Tibial nerve (tissue), 3 donors: ENCODE measurements around the gene CEP170.

ENCODE experiments used
- POLR2A ChIP-seq, 2 donors: fragments of 450-650 bp; IDR thresholded peaks; one replicate each; pipeline ENCODE4 v1.6.1; 2017; ENCODE audit warnings: antibody characterized with exemption in 2 of 2, mild to moderate bottlenecking in 2 of 2, moderate library complexity in 2 of 2
- TF ChIP-seq, protein P1 (sequence below), 5 experiments: fragments of 200-600 bp in 3 of 5; fragments of 450-650 bp in 2 of 5; sonication (generic) in 3 of 5; IDR thresholded peaks; one replicate each; pipeline ENCODE4 v1.5.1; 2016 to 2019; ENCODE audit warnings: antibody characterized with exemption in 5 of 5, mild to moderate bottlenecking in 3 of 5, moderate library complexity in 2 of 5

DNA sequence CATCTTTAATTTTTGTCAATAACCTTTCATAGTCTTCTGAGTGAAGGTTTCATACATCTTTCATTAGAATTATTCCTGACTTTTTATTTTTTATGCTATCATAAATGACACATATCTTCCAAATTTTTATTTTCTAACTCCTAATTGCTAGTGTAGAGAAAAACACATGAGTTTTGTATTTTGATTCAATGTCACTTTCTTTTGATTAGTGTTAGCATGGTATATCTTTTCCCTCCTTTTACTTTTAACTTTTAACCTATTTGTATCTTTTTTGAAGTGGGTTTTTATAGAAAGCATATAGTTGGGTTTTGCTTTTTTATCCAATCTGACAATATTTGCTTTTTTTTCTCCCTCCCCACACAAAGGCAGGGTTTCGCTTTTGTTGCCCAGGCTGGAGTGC lies 44.0 kb upstream of the CEP170 start:
- TF ChIP-seq, protein P1, sequence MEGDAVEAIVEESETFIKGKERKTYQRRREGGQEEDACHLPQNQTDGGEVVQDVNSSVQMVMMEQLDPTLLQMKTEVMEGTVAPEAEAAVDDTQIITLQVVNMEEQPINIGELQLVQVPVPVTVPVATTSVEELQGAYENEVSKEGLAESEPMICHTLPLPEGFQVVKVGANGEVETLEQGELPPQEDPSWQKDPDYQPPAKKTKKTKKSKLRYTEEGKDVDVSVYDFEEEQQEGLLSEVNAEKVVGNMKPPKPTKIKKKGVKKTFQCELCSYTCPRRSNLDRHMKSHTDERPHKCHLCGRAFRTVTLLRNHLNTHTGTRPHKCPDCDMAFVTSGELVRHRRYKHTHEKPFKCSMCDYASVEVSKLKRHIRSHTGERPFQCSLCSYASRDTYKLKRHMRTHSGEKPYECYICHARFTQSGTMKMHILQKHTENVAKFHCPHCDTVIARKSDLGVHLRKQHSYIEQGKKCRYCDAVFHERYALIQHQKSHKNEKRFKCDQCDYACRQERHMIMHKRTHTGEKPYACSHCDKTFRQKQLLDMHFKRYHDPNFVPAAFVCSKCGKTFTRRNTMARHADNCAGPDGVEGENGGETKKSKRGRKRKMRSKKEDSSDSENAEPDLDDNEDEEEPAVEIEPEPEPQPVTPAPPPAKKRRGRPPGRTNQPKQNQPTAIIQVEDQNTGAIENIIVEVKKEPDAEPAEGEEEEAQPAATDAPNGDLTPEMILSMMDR (IDR thresholded peaks at IDR 0.05), result no peak
- no peak for TF ChIP-seq POLR2A (IDR thresholded peaks at IDR 0.05)
